Liver (tissue), 9 donors: ENCODE results near the gene BBIP1. TPM values are rescaled to one million over a fixed set of nuclear protein-coding genes. Genes with fewer than 3 reads are reported as not detected.

Experiments
- DNase-seq: peaks from one replicate; pipeline ENCODE4 v3.0.0-alpha.2; 2017; ENCODE audit warnings: low spot score
- H3K27ac ChIP-seq, 2 donors: one replicate each; pipeline ENCODE4 v1.7.0; 2013; ENCODE audit warnings: inconsistent platforms in 2 of 2, low read length in 2 of 2, control low read depth in 1 of 2, low read depth in 1 of 2, mild to moderate bottlenecking in 1 of 2
- H3K27me3 ChIP-seq, 4 donors: one replicate each; pipeline versions ENCODE4 v1.6.1 to v1.7.0; 2013; ENCODE audit warnings: low read length in 3 of 4, inconsistent platforms in 1 of 4, mild to moderate bottlenecking in 1 of 4, moderate library complexity in 1 of 4; ENCODE audit not compliant: control insufficient read depth in 4 of 4, insufficient read depth in 4 of 4
- H3K36me3 ChIP-seq, 4 donors: one replicate each; pipeline versions ENCODE4 v1.6.1 to v1.7.0; 2013; ENCODE audit warnings: low read length in 3 of 4, mild to moderate bottlenecking in 3 of 4, low read depth in 1 of 4, moderate library complexity in 1 of 4; ENCODE audit not compliant: control insufficient read depth in 4 of 4, insufficient read depth in 3 of 4
- H3K4me1 ChIP-seq, 4 donors: one replicate each; pipeline versions ENCODE4 v1.6.1 to v1.7.0; 2013; ENCODE audit warnings: low read length in 3 of 4, mild to moderate bottlenecking in 3 of 4, moderate library complexity in 1 of 4; ENCODE audit not compliant: control insufficient read depth in 4 of 4, insufficient read depth in 4 of 4
- H3K4me3 ChIP-seq, 3 donors: one replicate each; pipeline versions ENCODE4 v1.6.1 to v1.7.0; 2013; ENCODE audit warnings: low read length in 3 of 3, control low read depth in 1 of 3, low read depth in 1 of 3, mild to moderate bottlenecking in 1 of 3
- H3K9ac ChIP-seq, 2 donors: one replicate each; pipeline ENCODE4 v1.7.0; 2013; ENCODE audit warnings: low read length in 2 of 2, mild to moderate bottlenecking in 2 of 2, moderate library complexity in 2 of 2, control low read depth in 1 of 2, low read depth in 1 of 2
- H3K9me3 ChIP-seq, 4 donors: one replicate each; pipeline versions ENCODE4 v1.6.1 to v1.7.0; 2013; ENCODE audit warnings: low read length in 3 of 4; ENCODE audit not compliant: control insufficient read depth in 4 of 4
- EGR1 ChIP-seq, 2 donors: IDR thresholded peaks; 2 replicates each; pipeline ENCODE4 v1.6.1; 2016 to 2018; ENCODE audit warnings: antibody characterized with exemption in 2 of 2, low read depth in 2 of 2
- FOXA1 ChIP-seq: IDR thresholded peaks from 2 replicates; pipeline ENCODE4 v1.6.1; 2016; ENCODE audit warnings: antibody characterized with exemption
- FOXA2 ChIP-seq: IDR thresholded peaks from 2 replicates; pipeline ENCODE4 v1.6.1; 2016; ENCODE audit warnings: antibody characterized with exemption
- GABPA ChIP-seq, 2 donors: IDR thresholded peaks in 1 of 2; conservative IDR thresholded peaks in 1 of 2; 2 replicates each; pipeline ENCODE4 v1.6.1; 2016; ENCODE audit warnings: antibody characterized with exemption in 2 of 2, mild to moderate bottlenecking in 1 of 2, moderate library complexity in 1 of 2
- HNF4A ChIP-seq, 2 donors: conservative IDR thresholded peaks; 2 replicates each; pipeline ENCODE4 v1.6.1; 2016; ENCODE audit warnings: antibody characterized with exemption in 2 of 2, mild to moderate bottlenecking in 2 of 2
- HNF4G ChIP-seq: IDR thresholded peaks from 2 replicates; pipeline ENCODE4 v1.6.1; 2016; ENCODE audit warnings: antibody characterized with exemption
- JUND ChIP-seq, 2 donors: IDR thresholded peaks; 2 replicates each; pipeline ENCODE4 v1.6.1; 2016; ENCODE audit warnings: antibody characterized with exemption in 2 of 2
- NR2F2 ChIP-seq: IDR thresholded peaks from 2 replicates; pipeline ENCODE4 v1.6.1; 2016; ENCODE audit warnings: antibody characterized with exemption
- RAD21 ChIP-seq, 2 donors: IDR thresholded peaks; 2 replicates each; pipeline ENCODE4 v1.6.1; 2016; ENCODE audit warnings: antibody characterized with exemption in 2 of 2, mild to moderate bottlenecking in 2 of 2
- RXRA ChIP-seq, 2 donors: IDR thresholded peaks; 2 replicates each; pipeline ENCODE4 v1.6.1; 2017 to 2018; ENCODE audit warnings: antibody characterized with exemption in 2 of 2, mild to moderate bottlenecking in 1 of 2
- SP1 ChIP-seq: IDR thresholded peaks from 2 replicates; pipeline ENCODE4 v1.6.1; 2018; ENCODE audit warnings: antibody characterized with exemption, mild to moderate bottlenecking
- TAF1 ChIP-seq: conservative IDR thresholded peaks from 2 replicates; pipeline ENCODE4 v1.6.1; 2016; ENCODE audit warnings: antibody characterized with exemption, mild to moderate bottlenecking
- YY1 ChIP-seq: IDR thresholded peaks from 2 replicates; pipeline ENCODE4 v1.6.1; 2016; ENCODE audit warnings: antibody characterized with exemption, mild to moderate bottlenecking
- WGBS: extraction: QIAGEN DNeasy Blood & Tissue Kit; methylation state at CpG from one replicate; pipeline ENCODE4 v1.1.7; 2013; 5-methylcytosine and 5-hydroxymethylcytosine counted together
- polyA plus RNA-seq, 2 donors: library from polyadenylated mRNA; stranded (reverse) in 1 of 2; unstranded in 1 of 2; fragments of 200-250 nt in 1 of 2; fragments of >200 nt in 1 of 2; fragmentation: Nextera tagmentation in 1 of 2; extraction: Ambion mirVana in 1 of 2; gene quantifications; one replicate each; pipeline versions ENCODE4 v1.2.1 to v1.2.3, GENCODE V29; 2013 to 2015
- total RNA-seq, 2 donors: library from RNA; depleted of rRNA; stranded (reverse); fragments of >200 nt; gene quantifications; one replicate each; pipeline ENCODE4 v1.2.3, GENCODE V29; 2014
- TF ChIP-seq, protein P1 (sequence below): IDR thresholded peaks from 2 replicates; pipeline ENCODE4 v1.6.1; 2016; ENCODE audit warnings: antibody characterized with exemption
- TF ChIP-seq, protein P2 (sequence below): fragments of 150-350 bp; IDR thresholded peaks from 2 replicates; pipeline ENCODE4 v1.5.1; 2017; ENCODE audit warnings: improper control_type of control experiment, low read depth, low read length; ENCODE audit not compliant: missing input control
- TF ChIP-seq, protein P3 (sequence below): IDR thresholded peaks from 2 replicates; pipeline ENCODE4 v1.6.1; 2016; ENCODE audit warnings: antibody characterized with exemption, mild to moderate bottlenecking
- TF ChIP-seq, protein P4 (sequence below): IDR thresholded peaks from 2 replicates; pipeline ENCODE4 v1.6.1; 2016; ENCODE audit warnings: antibody characterized with exemption
- TF ChIP-seq, protein P5 (sequence below): IDR thresholded peaks from 2 replicates; pipeline ENCODE4 v1.6.1; 2016; ENCODE audit warnings: antibody characterized with exemption
- donor health status: healthy.
- donor health status: healthy.
- donor health status: healthy.
- donor health status: healthy.
- donor health status: healthy.

The BBIP1 gene
- total and polyA plus RNA-seq, 4 donors, result 10.4 to 15.8 (median 11.1) TPM

DNA sequence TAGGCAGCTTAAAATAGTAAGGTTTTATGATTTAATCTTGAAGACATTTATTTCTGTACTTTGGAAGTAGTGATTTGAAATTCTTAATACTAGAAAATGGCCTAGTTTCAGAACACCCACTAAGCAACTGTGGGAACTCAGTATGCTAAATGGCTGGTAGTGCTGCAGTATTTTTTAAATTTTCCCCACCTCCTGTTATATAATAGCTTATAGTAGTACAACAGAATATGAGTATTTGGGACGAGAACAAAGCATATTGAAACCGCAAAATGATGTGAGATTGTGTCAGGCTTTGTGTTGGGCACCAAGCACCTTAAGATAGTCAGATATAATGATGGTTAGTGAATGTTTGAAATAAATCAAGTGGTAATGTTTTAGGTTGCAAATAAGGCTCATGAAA is 8.5 kb upstream of the BBIP1 start:
- H3K4me1 ChIP-seq, result peaks cover 0 to 10% (median 0%) of the 10 kb centered on the region in 4 donors
- TF ChIP-seq JUND (IDR thresholded peaks at IDR 0.05) (no peak), RXRA (IDR thresholded peaks at IDR 0.05) (no peak), HNF4A (conservative IDR thresholded peaks at IDR 0.05) (no peak), GABPA (IDR thresholded peaks at IDR 0.05 in 1 of 2, conservative IDR thresholded peaks at IDR 0.05 in 1 of 2) (no peak)
- H3K9me3 ChIP-seq, result no peaks in the 10 kb centered on the region
- H3K27me3 ChIP-seq, result no peaks in the 10 kb centered on the region
- no peak overlapping the region for H3K27ac ChIP-seq
- 95% methylated on average over 2 of the region's 2 CpGs for WGBS
- no peak overlapping the region for H3K4me3 ChIP-seq
- H3K9ac ChIP-seq, result no peak overlapping the region
- no peak for DNase-seq
- no peaks in the 10 kb centered on the region for H3K36me3 ChIP-seq

DNA sequence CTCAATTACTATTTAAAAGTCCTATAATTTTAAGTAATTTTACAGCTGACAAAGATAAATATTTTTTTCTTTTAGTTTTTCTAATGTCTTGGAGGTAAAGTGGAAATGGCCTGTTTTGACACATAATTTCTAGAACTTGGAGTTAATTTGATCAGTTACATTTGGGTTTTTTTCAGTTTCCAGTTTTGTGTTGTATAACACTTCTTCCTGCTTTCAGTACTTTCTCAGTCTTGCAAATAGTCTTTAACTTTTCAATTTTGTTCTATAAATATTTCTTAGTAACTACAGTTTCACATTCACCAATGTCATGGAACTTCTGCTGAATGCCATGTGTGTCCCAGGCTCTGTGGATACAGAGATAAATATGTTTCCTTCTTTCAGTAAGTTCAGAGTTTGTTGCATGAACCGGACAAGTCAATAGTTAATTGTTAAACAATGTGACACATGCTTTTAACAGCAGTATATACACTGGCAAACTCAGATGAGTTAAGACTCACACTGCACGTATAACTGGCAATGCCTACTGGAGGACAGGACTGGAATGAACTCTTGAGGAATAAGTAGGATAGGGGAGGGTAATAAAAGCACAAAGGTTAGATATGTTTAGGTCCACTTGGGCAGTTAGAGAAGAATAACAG is 5.0 kb upstream of the BBIP1 start:
- Histone ChIP-seq H3K4me3 (no peak overlapping the region), H3K36me3 (no peaks in the 10 kb centered on the region), H3K9ac (no peak overlapping the region), H3K4me1 (peaks cover 3 to 18% (median 12%) of the 10 kb centered on the region in 4 donors), H3K9me3 (no peaks in the 10 kb centered on the region), H3K27me3 (no peaks in the 10 kb centered on the region), H3K27ac (no peak overlapping the region)
- no peak for DNase-seq
- TF ChIP-seq JUND (IDR thresholded peaks at IDR 0.05) (peak in 1 of 2 donors; percentile 21), FOXA2 (peak; percentile 16), FOXA1 (peak; percentile 16), GABPA (IDR thresholded peaks at IDR 0.05 in 1 of 2, conservative IDR thresholded peaks at IDR 0.05 in 1 of 2) (no peak), YY1 (peak; percentile 24), RXRA (IDR thresholded peaks at IDR 0.05) (peak; percentile 50), EGR1 (IDR thresholded peaks at IDR 0.05; ENCODE audit: low read depth in 2 of 2) (no peak), SP1 (peak; percentile 36), NR2F2 (no peak), TAF1 (peak; percentile 16), RAD21 (IDR thresholded peaks at IDR 0.05) (peak; percentile 19 to 46), HNF4G (no peak), HNF4A (conservative IDR thresholded peaks at IDR 0.05) (peak in 1 of 2 donors; percentile 39)
- TF ChIP-seq, protein P1, sequence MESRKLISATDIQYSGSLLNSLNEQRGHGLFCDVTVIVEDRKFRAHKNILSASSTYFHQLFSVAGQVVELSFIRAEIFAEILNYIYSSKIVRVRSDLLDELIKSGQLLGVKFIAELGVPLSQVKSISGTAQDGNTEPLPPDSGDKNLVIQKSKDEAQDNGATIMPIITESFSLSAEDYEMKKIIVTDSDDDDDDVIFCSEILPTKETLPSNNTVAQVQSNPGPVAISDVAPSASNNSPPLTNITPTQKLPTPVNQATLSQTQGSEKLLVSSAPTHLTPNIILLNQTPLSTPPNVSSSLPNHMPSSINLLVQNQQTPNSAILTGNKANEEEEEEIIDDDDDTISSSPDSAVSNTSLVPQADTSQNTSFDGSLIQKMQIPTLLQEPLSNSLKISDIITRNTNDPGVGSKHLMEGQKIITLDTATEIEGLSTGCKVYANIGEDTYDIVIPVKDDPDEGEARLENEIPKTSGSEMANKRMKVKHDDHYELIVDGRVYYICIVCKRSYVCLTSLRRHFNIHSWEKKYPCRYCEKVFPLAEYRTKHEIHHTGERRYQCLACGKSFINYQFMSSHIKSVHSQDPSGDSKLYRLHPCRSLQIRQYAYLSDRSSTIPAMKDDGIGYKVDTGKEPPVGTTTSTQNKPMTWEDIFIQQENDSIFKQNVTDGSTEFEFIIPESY, result no peak
- TF ChIP-seq, protein P2, sequence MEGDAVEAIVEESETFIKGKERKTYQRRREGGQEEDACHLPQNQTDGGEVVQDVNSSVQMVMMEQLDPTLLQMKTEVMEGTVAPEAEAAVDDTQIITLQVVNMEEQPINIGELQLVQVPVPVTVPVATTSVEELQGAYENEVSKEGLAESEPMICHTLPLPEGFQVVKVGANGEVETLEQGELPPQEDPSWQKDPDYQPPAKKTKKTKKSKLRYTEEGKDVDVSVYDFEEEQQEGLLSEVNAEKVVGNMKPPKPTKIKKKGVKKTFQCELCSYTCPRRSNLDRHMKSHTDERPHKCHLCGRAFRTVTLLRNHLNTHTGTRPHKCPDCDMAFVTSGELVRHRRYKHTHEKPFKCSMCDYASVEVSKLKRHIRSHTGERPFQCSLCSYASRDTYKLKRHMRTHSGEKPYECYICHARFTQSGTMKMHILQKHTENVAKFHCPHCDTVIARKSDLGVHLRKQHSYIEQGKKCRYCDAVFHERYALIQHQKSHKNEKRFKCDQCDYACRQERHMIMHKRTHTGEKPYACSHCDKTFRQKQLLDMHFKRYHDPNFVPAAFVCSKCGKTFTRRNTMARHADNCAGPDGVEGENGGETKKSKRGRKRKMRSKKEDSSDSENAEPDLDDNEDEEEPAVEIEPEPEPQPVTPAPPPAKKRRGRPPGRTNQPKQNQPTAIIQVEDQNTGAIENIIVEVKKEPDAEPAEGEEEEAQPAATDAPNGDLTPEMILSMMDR, result no peak
- TF ChIP-seq, protein P3, sequence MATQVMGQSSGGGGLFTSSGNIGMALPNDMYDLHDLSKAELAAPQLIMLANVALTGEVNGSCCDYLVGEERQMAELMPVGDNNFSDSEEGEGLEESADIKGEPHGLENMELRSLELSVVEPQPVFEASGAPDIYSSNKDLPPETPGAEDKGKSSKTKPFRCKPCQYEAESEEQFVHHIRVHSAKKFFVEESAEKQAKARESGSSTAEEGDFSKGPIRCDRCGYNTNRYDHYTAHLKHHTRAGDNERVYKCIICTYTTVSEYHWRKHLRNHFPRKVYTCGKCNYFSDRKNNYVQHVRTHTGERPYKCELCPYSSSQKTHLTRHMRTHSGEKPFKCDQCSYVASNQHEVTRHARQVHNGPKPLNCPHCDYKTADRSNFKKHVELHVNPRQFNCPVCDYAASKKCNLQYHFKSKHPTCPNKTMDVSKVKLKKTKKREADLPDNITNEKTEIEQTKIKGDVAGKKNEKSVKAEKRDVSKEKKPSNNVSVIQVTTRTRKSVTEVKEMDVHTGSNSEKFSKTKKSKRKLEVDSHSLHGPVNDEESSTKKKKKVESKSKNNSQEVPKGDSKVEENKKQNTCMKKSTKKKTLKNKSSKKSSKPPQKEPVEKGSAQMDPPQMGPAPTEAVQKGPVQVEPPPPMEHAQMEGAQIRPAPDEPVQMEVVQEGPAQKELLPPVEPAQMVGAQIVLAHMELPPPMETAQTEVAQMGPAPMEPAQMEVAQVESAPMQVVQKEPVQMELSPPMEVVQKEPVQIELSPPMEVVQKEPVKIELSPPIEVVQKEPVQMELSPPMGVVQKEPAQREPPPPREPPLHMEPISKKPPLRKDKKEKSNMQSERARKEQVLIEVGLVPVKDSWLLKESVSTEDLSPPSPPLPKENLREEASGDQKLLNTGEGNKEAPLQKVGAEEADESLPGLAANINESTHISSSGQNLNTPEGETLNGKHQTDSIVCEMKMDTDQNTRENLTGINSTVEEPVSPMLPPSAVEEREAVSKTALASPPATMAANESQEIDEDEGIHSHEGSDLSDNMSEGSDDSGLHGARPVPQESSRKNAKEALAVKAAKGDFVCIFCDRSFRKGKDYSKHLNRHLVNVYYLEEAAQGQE, result no peak
- TF ChIP-seq, protein P4, sequence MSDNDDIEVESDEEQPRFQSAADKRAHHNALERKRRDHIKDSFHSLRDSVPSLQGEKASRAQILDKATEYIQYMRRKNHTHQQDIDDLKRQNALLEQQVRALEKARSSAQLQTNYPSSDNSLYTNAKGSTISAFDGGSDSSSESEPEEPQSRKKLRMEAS, result peak; percentile 62
- TF ChIP-seq, protein P5, sequence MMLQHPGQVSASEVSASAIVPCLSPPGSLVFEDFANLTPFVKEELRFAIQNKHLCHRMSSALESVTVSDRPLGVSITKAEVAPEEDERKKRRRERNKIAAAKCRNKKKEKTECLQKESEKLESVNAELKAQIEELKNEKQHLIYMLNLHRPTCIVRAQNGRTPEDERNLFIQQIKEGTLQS, result no peak
- 19% methylated on average over 2 of the region's 2 CpGs for WGBS
